Measurements from ENCODE around the gene LRBA. TPM values are rescaled to one million over a fixed set of nuclear protein-coding genes. Genes with fewer than 3 reads are reported as not detected.

LRBA gene
- total and polyA plus RNA-seq, 2 donors (not counting 1 experiment from before 2014, with no cell fraction given), result 16.4 to 36.7 TPM

- Histone ChIP-seq H3K36me3 (ENCODE audit: control insufficient read depth, insufficient read depth, low read length) (no peaks in the 10 kb centered on the region), H3K27ac (ENCODE audit: insufficient read depth, low read length) (no peak overlapping the region), H2AFZ (ENCODE audit: low read length) (no peak overlapping the region), H3K4me1 (ENCODE audit: control insufficient read depth, extremely low read depth, insufficient read depth, low read length) (no peaks in the 10 kb centered on the region), H3K4me3 (replicated peaks in 1 of 4; ENCODE audit: control extremely low read depth in 1 of 4, insufficient read depth in 1 of 4, low read depth in 3 of 4, low read length in 4 of 4) (no peak overlapping the region), H3K9me3 (ENCODE audit: control insufficient read depth, insufficient read depth, low read depth, low read length) (no peaks in the 10 kb centered on the region), H4K20me1 (ENCODE audit: control insufficient read depth, extremely low read depth, insufficient read depth, low read length) (no peaks in the 10 kb centered on the region), H3K9ac (ENCODE audit: insufficient read depth, low read length) (no peak overlapping the region), H3K27me3 (ENCODE audit: control insufficient read depth, insufficient read depth, low read length) (no peaks in the 10 kb centered on the region), H3K79me2 (ENCODE audit: control insufficient read depth, insufficient read depth, low read length) (no peaks in the 10 kb centered on the region), H3K4me2 (ENCODE audit: extremely low read depth, insufficient read depth, low read length) (no peak overlapping the region)
- TF ChIP-seq EZH2 (IDR thresholded peaks at IDR 0.05; ENCODE audit: low read length, missing control alignments), result no peak
- no peak for TF ChIP-seq CTCF (conservative IDR thresholded peaks at IDR 0.05 in 1 of 2, IDR thresholded peaks at IDR 0.05 in 1 of 2; ENCODE audit: low read depth in 1 of 2, low read length in 2 of 2)
- DNase-seq (ENCODE audit: low read depth in 2 of 2), result peak; percentile 82 to 93
These were observed 513.9 kb downstream of the LRBA start for GRCh38 chr4:150501009-150501727.

GRCh38 chr4:150497612-150498011, 517.5 kb downstream of the LRBA start:
- no peaks in the 10 kb centered on the region for H3K36me3 ChIP-seq (ENCODE audit: control insufficient read depth, insufficient read depth, low read length)
- H3K27ac ChIP-seq (ENCODE audit: insufficient read depth, low read length), result no peak overlapping the region
- no peaks in the 10 kb centered on the region for H3K79me2 ChIP-seq (ENCODE audit: control insufficient read depth, insufficient read depth, low read length)
- H2AFZ ChIP-seq (ENCODE audit: low read length), result no peak overlapping the region
- H4K20me1 ChIP-seq (ENCODE audit: control insufficient read depth, extremely low read depth, insufficient read depth, low read length), result no peaks in the 10 kb centered on the region
- H3K27me3 ChIP-seq (ENCODE audit: control insufficient read depth, insufficient read depth, low read length), result no peaks in the 10 kb centered on the region
- TF ChIP-seq EZH2 (IDR thresholded peaks at IDR 0.05; ENCODE audit: low read length, missing control alignments) (no peak), CTCF (conservative IDR thresholded peaks at IDR 0.05 in 1 of 2, IDR thresholded peaks at IDR 0.05 in 1 of 2; ENCODE audit: low read depth in 1 of 2, low read length in 2 of 2) (no peak)
- no peak overlapping the region for H3K4me3 ChIP-seq (replicated peaks in 1 of 4; ENCODE audit: control extremely low read depth in 1 of 4, insufficient read depth in 1 of 4, low read depth in 3 of 4, low read length in 4 of 4)
- no peak overlapping the region for H3K9ac ChIP-seq (ENCODE audit: insufficient read depth, low read length)
- DNase-seq (ENCODE audit: low read depth in 2 of 2), result no peak
- H3K4me2 ChIP-seq (ENCODE audit: extremely low read depth, insufficient read depth, low read length), result no peak overlapping the region
- H3K9me3 ChIP-seq (ENCODE audit: control insufficient read depth, insufficient read depth, low read depth, low read length), result no peaks in the 10 kb centered on the region
- no peaks in the 10 kb centered on the region for H3K4me1 ChIP-seq (ENCODE audit: control insufficient read depth, extremely low read depth, insufficient read depth, low read length)

GRCh38 chr4:150495550-150495949, 519.5 kb downstream of the LRBA start:
- no peak overlapping the region for H3K9ac ChIP-seq (ENCODE audit: insufficient read depth, low read length)
- no peak overlapping the region for H3K27ac ChIP-seq (ENCODE audit: insufficient read depth, low read length)
- no peaks in the 10 kb centered on the region for H3K4me1 ChIP-seq (ENCODE audit: control insufficient read depth, extremely low read depth, insufficient read depth, low read length)
- H3K27me3 ChIP-seq (ENCODE audit: control insufficient read depth, insufficient read depth, low read length), result no peaks in the 10 kb centered on the region
- H2AFZ ChIP-seq (ENCODE audit: low read length), result no peak overlapping the region
- H3K4me2 ChIP-seq (ENCODE audit: extremely low read depth, insufficient read depth, low read length), result no peak overlapping the region
- H3K79me2 ChIP-seq (ENCODE audit: control insufficient read depth, insufficient read depth, low read length), result no peaks in the 10 kb centered on the region
- DNase-seq (ENCODE audit: low read depth in 2 of 2), result no peak
- TF ChIP-seq EZH2 (IDR thresholded peaks at IDR 0.05; ENCODE audit: low read length, missing control alignments), result no peak
- no peak for TF ChIP-seq CTCF (conservative IDR thresholded peaks at IDR 0.05 in 1 of 2, IDR thresholded peaks at IDR 0.05 in 1 of 2; ENCODE audit: low read depth in 1 of 2, low read length in 2 of 2)
- no peak overlapping the region for H3K4me3 ChIP-seq (replicated peaks in 1 of 4; ENCODE audit: control extremely low read depth in 1 of 4, insufficient read depth in 1 of 4, low read depth in 3 of 4, low read length in 4 of 4)
- H4K20me1 ChIP-seq (ENCODE audit: control insufficient read depth, extremely low read depth, insufficient read depth, low read length), result no peaks in the 10 kb centered on the region
- no peaks in the 10 kb centered on the region for H3K36me3 ChIP-seq (ENCODE audit: control insufficient read depth, insufficient read depth, low read length)
- H3K9me3 ChIP-seq (ENCODE audit: control insufficient read depth, insufficient read depth, low read depth, low read length), result no peaks in the 10 kb centered on the region

Measured in fibroblast of lung (primary cell).